Lower leg skin (tissue), 4 donors: Measurements from ENCODE around the gene PIP4P1. TPM values are rescaled to one million over a fixed set of nuclear protein-coding genes. Genes with fewer than 3 reads are reported as not detected.

Source experiments
- DNase-seq, 2 donors: peaks; one replicate each; pipeline ENCODE4 v3.0.0-alpha.2; 2019; ENCODE audit warnings: low spot score in 2 of 2
- H3K4me3 ChIP-seq: fragments of 200-600 bp; sonication (generic); 2 replicates; pipeline ENCODE4 v1.5.1; 2017; ENCODE audit warnings: mild to moderate bottlenecking, low read depth; ENCODE audit not compliant: poor library complexity, severe bottlenecking
- CTCF ChIP-seq, 3 donors: fragments of 450-650 bp; IDR thresholded peaks; one replicate each; pipeline ENCODE4 v1.5.1; 2016; ENCODE audit warnings: antibody characterized with exemption in 3 of 3, mild to moderate bottlenecking in 3 of 3, moderate library complexity in 2 of 3
- POLR2A ChIP-seq, 2 donors: fragments of 450-650 bp; IDR thresholded peaks; one replicate each; pipeline ENCODE4 v1.6.1; 2016 to 2017; ENCODE audit warnings: antibody characterized with exemption in 2 of 2, mild to moderate bottlenecking in 1 of 2, moderate library complexity in 1 of 2
- WGBS, 2 donors: methylation state at CpG; one replicate each; pipeline ENCODE4 v1.1.5; 2018; 5-methylcytosine and 5-hydroxymethylcytosine counted together
- intact Hi-C: fragments of 100-400 bp; cut with DNase I; formaldehyde crosslinking; loops from one replicate; pipeline ENCODE4 v1.15.0; 2023; ENCODE audit warnings: low total_unique reads
- total RNA-seq, 4 donors: library from RNA; depleted of rRNA; stranded (reverse); fragments of >200 nt; gene quantifications; one replicate each; pipeline ENCODE4 v1.1.0, GENCODE V29; 2016

Gene PIP4P1
- total RNA-seq, 4 donors from 2014 or later, result 26.0 to 34.6 (median 27.6) TPM

- intact Hi-C loops, result no loop called here
- no peak for DNase-seq
- TF ChIP-seq CTCF (IDR thresholded peaks at IDR 0.05), result no peak
- no peak for TF ChIP-seq POLR2A (IDR thresholded peaks at IDR 0.05)
- no peak overlapping the region for H3K4me3 ChIP-seq
- WGBS, 2 donors, result 92 to 96% methylated on average over 4 of the region's 4 CpGs
Observed at GRCh38 chr14:20492486-20492885, 31.3 kb upstream of the PIP4P1 start.

DNA sequence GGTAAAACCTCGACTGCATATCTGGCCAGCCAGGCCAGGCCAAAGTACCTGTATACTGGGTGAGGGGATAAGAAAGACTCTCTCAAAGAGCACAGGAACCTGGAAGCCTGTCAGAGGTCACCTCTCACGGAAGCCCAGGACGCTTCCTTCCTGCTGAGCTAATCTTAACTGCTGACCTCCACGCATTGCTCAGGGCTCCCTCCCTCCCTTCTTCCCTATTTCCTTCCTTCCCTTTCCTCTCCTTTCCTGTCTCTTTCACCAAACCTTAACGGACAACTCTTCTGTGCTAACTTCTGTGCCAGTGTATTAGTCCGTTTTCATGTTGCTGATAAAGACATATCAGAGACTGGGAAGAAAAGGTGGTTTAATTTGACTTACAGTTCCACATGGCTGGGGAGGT lies 29.3 kb upstream of the PIP4P1 start:
- intact Hi-C loops, result no loop called here
- 57 to 60% methylated on average over 6 of the region's 6 CpGs for WGBS, 2 donors
- TF ChIP-seq POLR2A (IDR thresholded peaks at IDR 0.05), result no peak
- TF ChIP-seq CTCF (IDR thresholded peaks at IDR 0.05), result no peak
- no peak overlapping the region for H3K4me3 ChIP-seq
- no peak for DNase-seq

DNA sequence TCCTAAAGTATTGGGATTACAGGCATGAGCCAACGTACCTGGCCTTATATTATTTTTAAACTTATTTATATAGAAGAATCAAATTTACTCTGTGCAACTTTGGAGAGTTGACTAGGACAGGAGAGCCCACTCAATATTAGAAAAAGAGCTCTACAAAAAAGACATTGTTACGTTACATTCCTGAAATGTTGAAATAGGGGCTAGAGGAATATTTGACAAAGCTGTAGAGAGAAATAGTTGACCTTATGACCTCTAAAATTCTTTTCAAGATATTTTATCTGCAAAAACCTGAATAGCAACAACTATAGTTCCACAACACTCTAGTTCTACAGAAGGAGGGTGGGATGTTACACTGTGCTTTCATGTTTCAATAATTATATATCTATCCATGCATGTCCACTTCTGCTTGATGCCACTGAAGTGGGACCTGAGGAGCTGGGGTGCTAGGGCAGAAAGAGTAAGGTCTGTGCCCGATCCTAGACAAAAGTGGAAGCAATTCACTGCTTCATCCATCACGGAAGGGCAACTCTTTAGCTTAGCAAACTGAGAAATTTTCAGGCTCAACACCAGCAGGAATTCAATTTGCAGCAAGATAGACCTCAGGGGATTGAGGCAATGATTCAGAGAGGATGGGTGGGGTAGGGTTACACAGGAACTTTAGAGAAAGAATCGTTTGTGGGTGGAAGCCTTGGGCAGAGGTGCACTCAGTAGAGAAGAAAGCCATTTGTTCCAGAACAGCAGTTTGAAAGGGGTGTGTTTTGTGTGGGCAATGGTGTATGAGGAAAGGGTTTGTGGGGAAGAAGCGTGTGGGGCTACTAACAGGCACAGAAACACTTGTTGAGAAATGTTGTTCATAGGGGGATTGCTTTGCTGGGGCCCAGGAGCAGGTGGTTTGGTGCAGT lies 28.1 kb upstream of the PIP4P1 start:
- WGBS, 2 donors, result 38 to 45% methylated on average over 6 of the region's 6 CpGs
- H3K4me3 ChIP-seq, result no peak overlapping the region
- intact Hi-C loops, result no loop called here
- TF ChIP-seq POLR2A (IDR thresholded peaks at IDR 0.05) (no peak), CTCF (IDR thresholded peaks at IDR 0.05) (no peak)
- DNase-seq, result no peak

DNA sequence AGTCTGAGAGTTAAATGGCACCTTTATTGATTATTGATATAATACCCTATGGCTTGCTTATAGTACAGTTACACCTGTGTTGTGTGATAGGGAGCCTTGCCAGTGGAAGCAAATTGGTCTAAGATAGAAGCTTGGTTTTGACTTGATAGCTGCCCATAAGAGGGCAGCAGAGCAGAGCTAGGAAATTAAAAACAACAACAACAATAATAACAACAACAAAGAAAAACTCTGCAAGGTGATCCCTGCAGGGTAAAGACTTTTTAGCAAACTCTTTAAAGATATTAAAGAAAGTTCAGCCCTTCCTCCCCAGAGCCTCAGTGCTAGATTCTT lies 26.1 kb upstream of the PIP4P1 start:
- no peak overlapping the region for H3K4me3 ChIP-seq
- TF ChIP-seq POLR2A (IDR thresholded peaks at IDR 0.05) (no peak), CTCF (IDR thresholded peaks at IDR 0.05) (no peak)
- DNase-seq, result no peak
- intact Hi-C loops, result no loop called here

DNA sequence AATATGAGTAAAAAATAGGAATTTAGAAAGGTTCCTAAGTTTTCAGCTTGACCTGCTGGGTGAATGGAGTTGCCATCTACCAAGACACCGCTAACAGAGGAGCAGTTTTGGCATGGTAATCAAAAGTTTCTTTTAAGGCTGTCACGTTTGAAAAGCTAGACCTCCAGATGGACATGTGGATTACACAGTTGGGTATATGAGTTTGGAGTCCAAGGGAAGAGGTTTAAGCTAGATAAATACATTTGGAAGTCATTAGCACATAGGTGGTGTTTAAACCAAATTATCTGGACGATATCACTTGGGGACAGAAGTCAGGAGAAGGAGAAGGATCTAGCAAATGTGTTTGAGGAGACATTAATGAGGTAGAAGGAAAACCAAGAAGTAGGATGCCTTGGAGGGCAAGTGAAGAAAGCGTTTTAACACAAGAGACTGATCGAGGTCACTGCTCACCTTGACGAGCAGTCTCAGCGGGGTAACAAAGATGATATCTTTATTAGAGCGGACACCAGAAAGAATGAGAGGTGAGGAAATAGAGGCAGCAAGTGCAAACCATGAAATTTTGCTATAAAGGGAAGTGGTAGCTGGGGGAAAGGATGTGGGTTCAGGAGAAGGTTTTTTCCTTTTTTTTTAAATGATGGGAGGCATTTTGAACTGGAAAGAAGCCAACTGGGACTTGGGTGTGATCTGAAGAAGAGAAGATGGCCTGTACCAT lies 25.6 kb upstream of the PIP4P1 start:
- no peak for DNase-seq
- WGBS, 2 donors, result 73 to 79% methylated on average over 8 of the region's 8 CpGs
- no peak overlapping the region for H3K4me3 ChIP-seq
- no peak for TF ChIP-seq POLR2A (IDR thresholded peaks at IDR 0.05)
- TF ChIP-seq CTCF (IDR thresholded peaks at IDR 0.05), result no peak
- intact Hi-C loops, result no loop called here
